MM.1S (cell line): ENCODE data around the gene DCAF10.

ENCODE experiments used
- DNase-seq: peaks from one replicate; pipeline ENCODE4 v3.0.0-alpha.2; 2015
- H2AFZ ChIP-seq: fragments of 300-600 bp; sonication (generic); 2 replicates; pipeline ENCODE4 v1.6.0; 2016; ENCODE audit warnings: antibody characterized with exemption, low read length
- H3F3A ChIP-seq: fragments of 300-600 bp; sonication (generic); 2 replicates; pipeline ENCODE4 v1.6.1; 2016; ENCODE audit warnings: mild to moderate bottlenecking, antibody characterized with exemption, low read length, moderate library complexity, mixed read lengths; ENCODE audit not compliant: insufficient read depth
- H3K27ac ChIP-seq: fragments of 300-600 bp; sonication (generic); 2 replicates; pipeline ENCODE4 v1.5.1; 2016; ENCODE audit warnings: mild to moderate bottlenecking, low read length
- H3K27me3 ChIP-seq: fragments of 300-600 bp; sonication (generic); replicated peaks from 2 replicates; pipeline ENCODE4 v1.6.0; 2016; ENCODE audit warnings: low read length; ENCODE audit not compliant: insufficient read depth
- H3K36me3 ChIP-seq: fragments of 300-600 bp; sonication (generic); replicated peaks from 2 replicates; pipeline ENCODE4 v1.6.1; 2016; ENCODE audit warnings: mild to moderate bottlenecking, low read length, mixed read lengths; ENCODE audit not compliant: insufficient read depth
- H3K4me1 ChIP-seq: fragments of 300-600 bp; sonication (generic); 2 replicates; pipeline ENCODE4 v1.6.1; 2016; ENCODE audit warnings: low read length, mixed read lengths
- H3K4me2 ChIP-seq: fragments of 300-600 bp; sonication (generic); 2 replicates; pipeline ENCODE4 v1.6.0; 2016; ENCODE audit warnings: low read depth, low read length
- H3K4me3 ChIP-seq: fragments of 300-600 bp; sonication (generic); 2 replicates; pipeline ENCODE4 v1.5.1; 2016; ENCODE audit warnings: low read length, mixed read lengths
- H3K79me2 ChIP-seq: fragments of 300-600 bp; sonication (generic); 2 replicates; pipeline ENCODE4 v1.6.1; 2016; ENCODE audit warnings: mixed run types, low read length, mixed read lengths
- H3K9ac ChIP-seq: fragments of 300-600 bp; sonication (generic); 2 replicates; pipeline ENCODE4 v1.6.1; 2016; ENCODE audit warnings: low read length, mixed read lengths
- H3K9me2 ChIP-seq: fragments of 300-600 bp; sonication (generic); replicated peaks from 2 replicates; pipeline ENCODE4 v1.6.1; 2016; ENCODE audit warnings: mild to moderate bottlenecking, low read length, mixed read lengths; ENCODE audit not compliant: insufficient read depth
- H3K9me3 ChIP-seq: fragments of 300-600 bp; sonication (generic); replicated peaks from 2 replicates; pipeline ENCODE4 v1.6.1; 2016; ENCODE audit warnings: mild to moderate bottlenecking, low read length, mixed read lengths; ENCODE audit not compliant: insufficient read depth
- H4K20me1 ChIP-seq: fragments of 300-600 bp; sonication (generic); 2 replicates; pipeline ENCODE4 v1.6.1; 2016; ENCODE audit warnings: mild to moderate bottlenecking, low read length, moderate library complexity, mixed read lengths; ENCODE audit not compliant: insufficient read depth
- EZH2 ChIP-seq: fragments of 300-600 bp; sonication (generic); optimal IDR thresholded peaks from 2 replicates; pipeline ENCODE3; 2017; ENCODE audit warnings: low read depth, mild to moderate bottlenecking, antibody characterized with exemption, low read length, mixed read lengths
- EZH2phosphoT487 ChIP-seq: fragments of 300-600 bp; sonication (generic); IDR thresholded peaks from 2 replicates; pipeline ENCODE4 v1.6.1; 2018; ENCODE audit warnings: antibody characterized with exemption, low read length
- TF ChIP-seq, protein P1 (sequence below): fragments of 300-600 bp; sonication (generic); IDR thresholded peaks from 2 replicates; pipeline ENCODE4 v1.5.1; 2016; ENCODE audit warnings: antibody characterized with exemption, low read length, mixed read lengths

The DCAF10 gene

DNA sequence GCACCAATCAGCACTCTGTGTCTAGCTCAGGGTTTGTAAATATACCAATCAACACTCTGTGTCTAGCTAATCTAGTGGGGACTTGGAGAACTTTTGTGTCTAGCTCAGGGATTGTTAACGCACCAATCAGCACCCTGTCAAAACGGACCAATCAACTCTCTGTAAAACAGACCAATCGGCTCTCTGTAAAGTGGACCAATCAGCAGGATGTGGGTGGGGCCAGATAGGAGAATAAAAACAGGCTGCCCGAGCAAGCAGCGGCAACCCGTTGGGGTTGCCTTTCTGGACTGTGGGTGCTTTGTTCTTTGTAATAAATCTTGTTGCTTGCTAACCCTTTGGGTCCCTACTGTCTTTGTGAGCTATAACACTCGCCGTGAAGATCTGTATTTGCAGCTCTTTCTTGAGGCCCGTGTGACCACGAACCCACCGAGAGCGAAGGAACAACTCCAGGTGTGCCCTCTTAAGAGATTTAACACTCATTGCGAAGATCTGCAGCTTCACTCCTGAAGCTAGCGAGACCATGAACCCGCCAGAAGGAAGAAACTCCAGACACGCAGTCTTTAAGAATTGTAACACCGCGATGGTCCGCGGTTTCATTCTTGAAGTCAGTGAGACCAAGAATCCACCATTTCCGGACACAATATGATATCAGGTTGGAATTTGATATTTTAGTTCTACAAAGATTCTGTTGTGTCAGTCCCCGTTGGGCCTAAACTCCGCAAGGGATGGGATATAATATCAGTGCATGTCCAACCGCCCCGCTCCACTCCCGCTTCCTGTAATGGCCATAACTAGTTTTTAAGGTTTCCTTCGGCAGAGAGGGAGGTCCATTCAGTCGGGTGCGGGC lies 47.7 kb upstream of the DCAF10 start:
- Histone ChIP-seq H2AFZ (peak overlapping the region; percentile 95), H3F3A (no peaks in the 10 kb centered on the region), H3K9ac (peak overlapping the region; percentile 71; the same call in 1 of the 2 replicates), H3K27me3 (no peaks in the 10 kb centered on the region), H3K27ac (no peak overlapping the region), H3K36me3 (no peaks in the 10 kb centered on the region), H3K4me1 (peaks cover 9% of the 10 kb centered on the region; the same call in 1 of the 2 replicates), H3K4me3 (peak overlapping the region; percentile 97), H3K79me2 (peaks cover 9% of the 10 kb centered on the region), H4K20me1 (no peaks in the 10 kb centered on the region), H3K9me2 (no peaks in the 10 kb centered on the region), H3K9me3 (no peaks in the 10 kb centered on the region), H3K4me2 (peak overlapping the region; percentile 68)
- TF ChIP-seq EZH2phosphoT487 = no peak
- no peak for TF ChIP-seq EZH2
- TF ChIP-seq, protein P1, sequence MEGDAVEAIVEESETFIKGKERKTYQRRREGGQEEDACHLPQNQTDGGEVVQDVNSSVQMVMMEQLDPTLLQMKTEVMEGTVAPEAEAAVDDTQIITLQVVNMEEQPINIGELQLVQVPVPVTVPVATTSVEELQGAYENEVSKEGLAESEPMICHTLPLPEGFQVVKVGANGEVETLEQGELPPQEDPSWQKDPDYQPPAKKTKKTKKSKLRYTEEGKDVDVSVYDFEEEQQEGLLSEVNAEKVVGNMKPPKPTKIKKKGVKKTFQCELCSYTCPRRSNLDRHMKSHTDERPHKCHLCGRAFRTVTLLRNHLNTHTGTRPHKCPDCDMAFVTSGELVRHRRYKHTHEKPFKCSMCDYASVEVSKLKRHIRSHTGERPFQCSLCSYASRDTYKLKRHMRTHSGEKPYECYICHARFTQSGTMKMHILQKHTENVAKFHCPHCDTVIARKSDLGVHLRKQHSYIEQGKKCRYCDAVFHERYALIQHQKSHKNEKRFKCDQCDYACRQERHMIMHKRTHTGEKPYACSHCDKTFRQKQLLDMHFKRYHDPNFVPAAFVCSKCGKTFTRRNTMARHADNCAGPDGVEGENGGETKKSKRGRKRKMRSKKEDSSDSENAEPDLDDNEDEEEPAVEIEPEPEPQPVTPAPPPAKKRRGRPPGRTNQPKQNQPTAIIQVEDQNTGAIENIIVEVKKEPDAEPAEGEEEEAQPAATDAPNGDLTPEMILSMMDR = no peak
- DNase-seq = no peak

DNA sequence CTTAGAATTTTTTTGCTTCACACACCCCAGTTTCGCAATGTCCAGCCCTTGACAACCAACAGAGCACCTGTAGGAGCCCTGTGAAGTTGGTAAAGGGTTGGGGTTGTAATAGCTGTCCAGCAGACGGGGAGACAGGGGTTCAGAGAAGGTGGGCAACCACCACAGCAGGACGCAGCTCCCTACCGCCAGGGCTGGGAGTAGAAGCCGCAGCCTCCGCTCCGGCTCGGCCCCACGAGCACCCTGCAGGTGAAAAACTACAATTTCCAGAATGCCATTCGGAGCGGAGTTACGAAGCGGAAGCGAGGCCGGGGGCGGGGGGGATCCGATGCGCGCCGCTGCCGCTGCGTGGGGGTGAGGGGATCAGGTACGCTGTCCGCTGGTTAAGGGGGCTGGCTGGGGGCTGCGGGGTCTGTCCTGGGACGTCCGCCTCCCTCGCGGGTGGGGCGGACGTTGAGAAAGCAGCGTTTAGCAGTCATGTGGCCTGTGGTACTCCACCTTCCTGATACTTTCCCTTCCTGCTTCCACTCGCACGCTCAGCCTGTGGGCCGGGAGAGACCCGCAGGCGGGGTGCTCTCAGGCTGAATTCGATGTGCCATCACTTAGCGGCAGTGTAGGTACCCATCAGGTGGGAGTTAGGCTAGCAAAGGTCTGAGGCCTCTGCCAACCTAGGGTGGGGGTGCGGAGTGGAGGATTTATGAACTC lies 47.0 kb upstream of the DCAF10 start, which contains the start of gene TRMT10B:
TRMT10B (plus strand) TSS at position 317 of the 702 bp plus-strand sequence. CDS start 8,127 bp downstream, outside the sequence.
- Histone ChIP-seq H3K36me3 (no peaks in the 10 kb centered on the region), H3K9me2 (no peaks in the 10 kb centered on the region), H3K9me3 (no peaks in the 10 kb centered on the region), H3K9ac (peak within 1 kb of the TSS; percentile 71), H3K4me3 (peak within 1 kb of the TSS; percentile 97), H3K4me1 (peaks cover 9% of the 10 kb centered on the region; the same call in 1 of the 2 replicates), H3K27ac (no peak within 1 kb of the TSS), H4K20me1 (no peaks in the 10 kb centered on the region), H3K4me2 (peak within 1 kb of the TSS; percentile 68), H2AFZ (peak within 1 kb of the TSS; percentile 95), H3F3A (no peaks in the 10 kb centered on the region), H3K27me3 (no peaks in the 10 kb centered on the region), H3K79me2 (peaks cover 9% of the 10 kb centered on the region)
- TF ChIP-seq EZH2 (no peak), EZH2phosphoT487 (no peak)
- TF ChIP-seq, protein P1 = no peak
- peak; percentile 81 for DNase-seq

DNA sequence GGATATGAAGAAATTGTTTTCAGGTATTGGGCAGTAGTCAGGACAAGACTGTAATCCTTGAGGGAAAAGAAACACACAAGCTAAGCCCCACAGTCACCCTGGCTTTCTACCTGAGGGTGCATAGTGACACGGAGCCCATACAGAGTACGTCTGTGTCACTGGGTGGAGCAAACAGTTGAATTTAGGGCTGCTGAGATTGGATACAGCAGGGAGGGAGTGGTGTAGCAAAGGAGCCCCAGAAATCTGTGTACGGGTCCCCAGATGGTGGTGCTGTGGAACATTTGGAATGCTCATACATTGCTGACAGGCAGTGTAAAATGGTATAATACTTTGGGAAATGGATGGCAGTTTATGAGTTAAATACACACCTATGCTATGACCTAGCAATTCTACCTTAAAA lies 41.9 kb upstream of the DCAF10 start:
- Histone ChIP-seq H2AFZ (no peak overlapping the region), H3K9me3 (no peaks in the 10 kb centered on the region), H3K27me3 (no peaks in the 10 kb centered on the region), H3K9me2 (no peaks in the 10 kb centered on the region), H3K9ac (no peak overlapping the region), H3K4me1 (peaks cover 5% of the 10 kb centered on the region; the same call in 1 of the 2 replicates), H3K79me2 (peaks cover 9% of the 10 kb centered on the region), H4K20me1 (no peaks in the 10 kb centered on the region), H3F3A (no peaks in the 10 kb centered on the region), H3K4me3 (no peak overlapping the region), H3K27ac (no peak overlapping the region), H3K4me2 (no peak overlapping the region), H3K36me3 (no peaks in the 10 kb centered on the region)
- no peak for TF ChIP-seq EZH2
- TF ChIP-seq, protein P1 = no peak
- no peak for TF ChIP-seq EZH2phosphoT487
- no peak for DNase-seq
